WTC11 (cell line): ENCODE data around the gene KCNQ2.

ENCODE experiments used
- CTCF ChIP-seq: fragments of 200-600 bp; IDR thresholded peaks from 2 replicates; pipeline ENCODE4 v1.8.0; 2022; ENCODE audit warnings: antibody characterized with exemption
- ELF4 ChIP-seq: sonication (generic); formaldehyde crosslinking; IDR thresholded peaks from 2 replicates; pipeline ENCODE4 v1.8.1; 2022; ENCODE audit warnings: low read depth, mild to moderate bottlenecking, moderate library complexity, missing genetic modification reagents
- ESRRA ChIP-seq: sonication (generic); formaldehyde crosslinking; IDR thresholded peaks from 2 replicates; pipeline ENCODE4 v1.8.1; 2022; ENCODE audit warnings: mild to moderate bottlenecking, missing genetic modification reagents, borderline replicate concordance
- ETV6 ChIP-seq: sonication (generic); formaldehyde crosslinking; IDR thresholded peaks from 2 replicates; pipeline ENCODE4 v1.8.1; 2022; ENCODE audit warnings: mild to moderate bottlenecking, missing genetic modification reagents
- GABPB1 ChIP-seq: sonication (generic); formaldehyde crosslinking; IDR thresholded peaks from 2 replicates; pipeline ENCODE4 v1.8.1; 2023; ENCODE audit warnings: mild to moderate bottlenecking, missing genetic modification reagents
- PRDM15 ChIP-seq: sonication (generic); formaldehyde crosslinking; IDR thresholded peaks from 2 replicates; pipeline ENCODE4 v1.8.0; 2022; ENCODE audit warnings: missing genetic modification reagents
- RELA ChIP-seq: sonication (generic); formaldehyde crosslinking; IDR thresholded peaks from 2 replicates; pipeline ENCODE4 v1.8.1; 2022; ENCODE audit warnings: missing genetic modification reagents, mild to moderate bottlenecking, borderline replicate concordance
- ZBTB21 ChIP-seq: sonication (generic); formaldehyde crosslinking; IDR thresholded peaks from 2 replicates; pipeline ENCODE4 v1.8.1; 2023; ENCODE audit warnings: mild to moderate bottlenecking, missing genetic modification reagents, borderline replicate concordance
- ZNF138 ChIP-seq: sonication (generic); formaldehyde crosslinking; conservative IDR thresholded peaks from 2 replicates; pipeline ENCODE4 v1.8.1; 2022; ENCODE audit warnings: mild to moderate bottlenecking, moderate library complexity, missing genetic modification reagents
- TF ChIP-seq, protein P1 (sequence below): sonication (generic); formaldehyde crosslinking; IDR thresholded peaks from 2 replicates; pipeline ENCODE4 v1.8.0; 2023; ENCODE audit warnings: missing genetic modification reagents, mild to moderate bottlenecking, borderline replicate concordance
- TF ChIP-seq, protein P2 (sequence below): sonication (generic); formaldehyde crosslinking; IDR thresholded peaks from 2 replicates; pipeline ENCODE4 v1.8.0; 2022; ENCODE audit warnings: mild to moderate bottlenecking, missing genetic modification reagents
- TF ChIP-seq, protein P3 (sequence below): sonication (generic); formaldehyde crosslinking; IDR thresholded peaks from 2 replicates; pipeline ENCODE4 v1.8.1; 2023; ENCODE audit warnings: mild to moderate bottlenecking, missing genetic modification reagents, moderate library complexity
- TF ChIP-seq, protein P4 (sequence below): sonication (generic); formaldehyde crosslinking; IDR thresholded peaks from 2 replicates; pipeline ENCODE4 v1.8.1; 2022; ENCODE audit warnings: low read depth, mild to moderate bottlenecking, moderate library complexity, missing genetic modification reagents, borderline replicate concordance

- TF ChIP-seq CTCF (no peak), ESRRA (no peak), GABPB1 (CRISPR knock-in tag) (no peak), ELF4 (no peak), ZBTB21 (no peak), PRDM15 (CRISPR knock-in tag) (no peak), RELA (no peak), ZNF138 (CRISPR knock-in tag) (no peak), ETV6 (CRISPR knock-in tag) (no peak)
- TF ChIP-seq, protein P1, sequence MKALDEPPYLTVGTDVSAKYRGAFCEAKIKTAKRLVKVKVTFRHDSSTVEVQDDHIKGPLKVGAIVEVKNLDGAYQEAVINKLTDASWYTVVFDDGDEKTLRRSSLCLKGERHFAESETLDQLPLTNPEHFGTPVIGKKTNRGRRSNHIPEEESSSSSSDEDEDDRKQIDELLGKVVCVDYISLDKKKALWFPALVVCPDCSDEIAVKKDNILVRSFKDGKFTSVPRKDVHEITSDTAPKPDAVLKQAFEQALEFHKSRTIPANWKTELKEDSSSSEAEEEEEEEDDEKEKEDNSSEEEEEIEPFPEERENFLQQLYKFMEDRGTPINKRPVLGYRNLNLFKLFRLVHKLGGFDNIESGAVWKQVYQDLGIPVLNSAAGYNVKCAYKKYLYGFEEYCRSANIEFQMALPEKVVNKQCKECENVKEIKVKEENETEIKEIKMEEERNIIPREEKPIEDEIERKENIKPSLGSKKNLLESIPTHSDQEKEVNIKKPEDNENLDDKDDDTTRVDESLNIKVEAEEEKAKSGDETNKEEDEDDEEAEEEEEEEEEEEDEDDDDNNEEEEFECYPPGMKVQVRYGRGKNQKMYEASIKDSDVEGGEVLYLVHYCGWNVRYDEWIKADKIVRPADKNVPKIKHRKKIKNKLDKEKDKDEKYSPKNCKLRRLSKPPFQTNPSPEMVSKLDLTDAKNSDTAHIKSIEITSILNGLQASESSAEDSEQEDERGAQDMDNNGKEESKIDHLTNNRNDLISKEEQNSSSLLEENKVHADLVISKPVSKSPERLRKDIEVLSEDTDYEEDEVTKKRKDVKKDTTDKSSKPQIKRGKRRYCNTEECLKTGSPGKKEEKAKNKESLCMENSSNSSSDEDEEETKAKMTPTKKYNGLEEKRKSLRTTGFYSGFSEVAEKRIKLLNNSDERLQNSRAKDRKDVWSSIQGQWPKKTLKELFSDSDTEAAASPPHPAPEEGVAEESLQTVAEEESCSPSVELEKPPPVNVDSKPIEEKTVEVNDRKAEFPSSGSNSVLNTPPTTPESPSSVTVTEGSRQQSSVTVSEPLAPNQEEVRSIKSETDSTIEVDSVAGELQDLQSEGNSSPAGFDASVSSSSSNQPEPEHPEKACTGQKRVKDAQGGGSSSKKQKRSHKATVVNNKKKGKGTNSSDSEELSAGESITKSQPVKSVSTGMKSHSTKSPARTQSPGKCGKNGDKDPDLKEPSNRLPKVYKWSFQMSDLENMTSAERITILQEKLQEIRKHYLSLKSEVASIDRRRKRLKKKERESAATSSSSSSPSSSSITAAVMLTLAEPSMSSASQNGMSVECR (CRISPR knock-in tag): no peak
- TF ChIP-seq, protein P2, sequence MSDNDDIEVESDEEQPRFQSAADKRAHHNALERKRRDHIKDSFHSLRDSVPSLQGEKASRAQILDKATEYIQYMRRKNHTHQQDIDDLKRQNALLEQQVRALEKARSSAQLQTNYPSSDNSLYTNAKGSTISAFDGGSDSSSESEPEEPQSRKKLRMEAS (CRISPR knock-in tag): no peak
- TF ChIP-seq, protein P3, sequence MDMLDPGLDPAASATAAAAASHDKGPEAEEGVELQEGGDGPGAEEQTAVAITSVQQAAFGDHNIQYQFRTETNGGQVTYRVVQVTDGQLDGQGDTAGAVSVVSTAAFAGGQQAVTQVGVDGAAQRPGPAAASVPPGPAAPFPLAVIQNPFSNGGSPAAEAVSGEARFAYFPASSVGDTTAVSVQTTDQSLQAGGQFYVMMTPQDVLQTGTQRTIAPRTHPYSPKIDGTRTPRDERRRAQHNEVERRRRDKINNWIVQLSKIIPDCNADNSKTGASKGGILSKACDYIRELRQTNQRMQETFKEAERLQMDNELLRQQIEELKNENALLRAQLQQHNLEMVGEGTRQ: no peak
- TF ChIP-seq, protein P4, sequence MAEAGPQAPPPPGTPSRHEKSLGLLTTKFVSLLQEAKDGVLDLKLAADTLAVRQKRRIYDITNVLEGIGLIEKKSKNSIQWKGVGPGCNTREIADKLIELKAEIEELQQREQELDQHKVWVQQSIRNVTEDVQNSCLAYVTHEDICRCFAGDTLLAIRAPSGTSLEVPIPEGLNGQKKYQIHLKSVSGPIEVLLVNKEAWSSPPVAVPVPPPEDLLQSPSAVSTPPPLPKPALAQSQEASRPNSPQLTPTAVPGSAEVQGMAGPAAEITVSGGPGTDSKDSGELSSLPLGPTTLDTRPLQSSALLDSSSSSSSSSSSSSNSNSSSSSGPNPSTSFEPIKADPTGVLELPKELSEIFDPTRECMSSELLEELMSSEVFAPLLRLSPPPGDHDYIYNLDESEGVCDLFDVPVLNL: no peak
Observed at GRCh38 chr20:63471717-63471980, 806 bp downstream of the KCNQ2 start.
